ENCODE results near the gene UBE3B.
A peak's percentile ranks its signal among the peaks of the same experiment; 100 is the strongest.

UBE3B gene

GRCh38 chr12:109578330-109578927 lies 101.0 kb downstream of the UBE3B start:
- no peak for DNase-seq

- DNase-seq, result no peak
These were observed 102.2 kb downstream of the UBE3B start for GRCh38 chr12:109579639-109580038.

DNA sequence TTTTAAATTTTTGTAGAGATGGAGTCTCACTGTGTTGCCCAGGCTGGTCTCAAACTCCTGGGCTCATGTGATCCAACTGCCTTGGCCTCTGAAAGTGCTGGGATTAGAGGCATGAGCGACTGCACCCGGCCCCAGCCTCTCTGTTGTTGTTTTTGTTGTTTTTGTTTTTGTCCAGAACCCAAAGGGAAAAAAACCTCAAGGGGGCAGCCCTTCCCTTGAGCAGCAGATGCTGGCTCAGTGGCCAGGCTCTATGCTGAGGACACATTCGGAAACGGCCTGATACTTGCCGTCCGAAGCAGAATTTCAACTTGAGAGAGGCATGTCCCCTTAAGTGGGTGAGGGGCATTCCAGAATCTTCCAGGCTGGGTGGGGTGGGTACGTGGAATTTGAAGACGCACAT lies 102.8 kb downstream of the UBE3B start:
- DNase-seq, result peak; percentile 5

DNA sequence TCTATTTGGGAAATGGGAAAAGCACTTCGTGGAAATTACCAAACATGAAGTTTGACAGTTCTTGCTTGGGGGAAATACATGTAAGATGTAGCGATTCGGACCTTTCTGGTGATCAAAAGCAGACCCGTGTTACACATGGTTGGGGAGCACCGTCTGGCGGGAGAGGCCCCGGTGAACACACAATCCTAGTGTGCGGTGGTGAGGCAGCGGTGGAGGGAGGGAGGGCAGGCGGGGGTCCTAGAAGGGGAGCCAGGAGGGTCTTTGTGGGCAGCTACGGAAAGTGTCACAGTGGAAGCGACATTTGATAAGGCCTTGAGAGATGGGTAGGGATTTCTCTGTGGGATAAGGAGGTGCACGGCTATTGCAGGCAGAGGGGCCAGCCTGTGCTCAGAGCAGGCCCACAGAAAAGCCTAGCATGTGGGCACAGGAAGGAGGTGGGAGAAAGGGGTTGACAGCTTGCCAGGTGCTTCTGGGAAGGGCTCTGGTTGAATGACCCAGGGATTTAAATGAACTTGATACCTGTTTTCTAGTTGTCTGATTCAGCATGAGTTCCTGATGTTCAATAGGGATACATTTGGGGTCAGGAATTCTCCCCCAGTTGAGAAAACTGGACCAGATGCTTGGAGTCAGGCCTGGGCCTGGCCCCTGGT lies 103.4 kb downstream of the UBE3B start:
- no peak for DNase-seq

GRCh38 chr12:109581334-109581691 lies 103.9 kb downstream of the UBE3B start:
- no peak for DNase-seq

- DNase-seq, result no peak
These were observed 104.4 kb downstream of the UBE3B start for GRCh38 chr12:109581856-109582255.

GRCh38 chr12:109582636-109583035 lies 105.2 kb downstream of the UBE3B start:
- DNase-seq, result no peak

- no peak for DNase-seq
These were observed 106.3 kb downstream of the UBE3B start for GRCh38 chr12:109583733-109584132.
